Heart left ventricle (tissue), 16 donors: ENCODE data around the gene SLC9B2. TPM values are rescaled to one million over a fixed set of nuclear protein-coding genes. Genes with fewer than 3 reads are reported as not detected.

Experiments used
- ATAC-seq, 4 donors: fragments of 200-7000 bp; cut with Tn5 transposase; one replicate each; pipeline ENCODE4 v1.9.1; 2020 to 2022; ENCODE audit warnings: moderate library complexity in 4 of 4, mild to moderate bottlenecking in 3 of 4, moderate number of reproducible peaks in 1 of 4
- DNase-seq, 5 donors: peaks; one replicate each; pipeline ENCODE4 v3.0.0-alpha.2; 2020
- H3K27ac ChIP-seq, 12 donors: fragments of 200-600 bp; sonication (generic) in 4 of 12; one replicate each; pipeline versions ENCODE4 v1.5.0 to v1.8.0; 2016 to 2022; ENCODE audit warnings: mild to moderate bottlenecking in 2 of 12
- H3K27me3 ChIP-seq, 9 donors: fragments of 200-600 bp; sonication (generic) in 2 of 9; one replicate each; pipeline versions ENCODE4 v1.5.1 to v1.8.0; 2016 to 2022; ENCODE audit warnings: mild to moderate bottlenecking in 3 of 9
- H3K36me3 ChIP-seq, 9 donors: fragments of 200-600 bp; sonication (generic) in 2 of 9; one replicate each; pipeline versions ENCODE4 v1.5.0 to v1.8.0; 2018 to 2022; ENCODE audit warnings: mild to moderate bottlenecking in 2 of 9
- H3K4me1 ChIP-seq, 12 donors: fragments of 200-600 bp; sonication (generic) in 4 of 12; one replicate each; pipeline versions ENCODE4 v1.5.0 to v1.8.0; 2016 to 2022; ENCODE audit warnings: mild to moderate bottlenecking in 3 of 12
- H3K4me3 ChIP-seq, 12 donors: fragments of 200-600 bp; sonication (generic) in 4 of 12; one replicate each; pipeline versions ENCODE4 v1.5.0 to v1.8.0; 2017 to 2022; ENCODE audit warnings: mild to moderate bottlenecking in 9 of 12, moderate library complexity in 4 of 12
- H3K9me3 ChIP-seq, 12 donors: fragments of 200-600 bp; sonication (generic) in 4 of 12; one replicate each; pipeline versions ENCODE4 v1.5.0 to v1.8.0; 2016 to 2022; ENCODE audit warnings: mild to moderate bottlenecking in 1 of 12
- POLR2A ChIP-seq, 2 donors: fragments of 450-650 bp; IDR thresholded peaks; one replicate each; pipeline ENCODE4 v1.6.1; 2017; ENCODE audit warnings: antibody characterized with exemption in 2 of 2, mild to moderate bottlenecking in 2 of 2, moderate library complexity in 2 of 2
- WGBS, 4 donors: extraction: QIAGEN DNeasy Blood & Tissue Kit in 2 of 4; methylation state at CpG; one replicate each; pipeline versions ENCODE4 v1.1.5 to v1.1.7; 2013 to 2018; 5-methylcytosine and 5-hydroxymethylcytosine counted together
- intact Hi-C, 10 donors: fragments of 100-400 bp; cut with DNase I; formaldehyde crosslinking; loops; one replicate each; pipeline versions ENCODE4 v1.11.1 to v1.14.2; 2022
- polyA plus RNA-seq, 2 donors: library from polyadenylated mRNA; stranded (reverse); fragments of 200-250 nt; gene quantifications; one replicate each; pipeline ENCODE4 v1.2.3, GENCODE V29; 2013
- total RNA-seq, 9 donors: library from RNA; depleted of rRNA in 2 of 9; stranded (reverse); fragments of >200 nt in 2 of 9; fragmentation: NEBNext Ultra II Directional in 3 of 9; extraction: Animal tissue kit (Norgen Biotek cat#: 25700) in 3 of 9; gene quantifications; one replicate each; pipeline versions ENCODE4 v1.1.0 to v1.2.4, GENCODE V29; 2016 to 2023
- TF ChIP-seq, protein P1 (sequence below), 12 donors: fragments of 200-600 bp; sonication (generic) in 4 of 12; IDR thresholded peaks; one replicate each; pipeline versions ENCODE4 v1.5.0 to v1.8.0; 2018 to 2022; ENCODE audit warnings: antibody characterized with exemption in 12 of 12, mild to moderate bottlenecking in 5 of 12
- donor health status: ischemic (EF 13 %, LVEDD 7.1; RV severe dilation, severe dysfunction).
- donor health status: healthy with polysubstance abuse.
- donor health status: DM: no; HTN: yes; CAD: no.
- donor health status: DM: no; HTN: no; CAD: no.
- donor health status: ischemic (EF 25% LVEDD 6.9; RV normal size, moderate dysfunction).
- donor health status: ischemic (EF 25% LVEDD 5.7; RV mildly dilated, moderate dysfunction).
- donor health status: healthy.
- donor health status: DM: yes; HTN: yes; CAD: no.
- donor health status: ischemic (EF 35%, LVEDD 5.7; RV mildly dilated, moderate dysfunction).
- donor health status: nonischemic (EF 11% LVEDD 7.7; RV severe dilation, severe dysfunction).
- donor health status: DM: yes; HTN: yes; CAD: no.
- donor health status: PGD.
- donor health status: ischemic (EF 29% LVEDD 5.4; RV normal size, mild dysfunction).
- donor health status: nonischemic (EF 23%, LVEDD 6.1; RV moderate dilation, normal function).

Gene SLC9B2
- total and polyA plus RNA-seq, 11 donors = 1.4 to 7.1 (median 4.6) TPM

GRCh38 chr4:103044183-103044582, 32.4 kb downstream of the SLC9B2 start:
- no peaks in the 10 kb centered on the region for H3K4me1 ChIP-seq
- H3K27me3 ChIP-seq = no peaks in the 10 kb centered on the region
- H3K4me3 ChIP-seq = no peak overlapping the region
- intact Hi-C loops = loop anchor here in 3 of 10 donors (10.0 kb wide), 1 partner anchor 51 kb away; the partner anchor contains the start of gene BDH2 (in 3 of the 3)
- H3K36me3 ChIP-seq = peaks cover 0 to 34% (median 4%) of the 10 kb centered on the region in 9 donors
- WGBS, 4 donors = 87 to 94% (median 90%) methylated on average over 2 of the region's 2 CpGs
- ATAC-seq (no peak), DNase-seq (no peak)
- no peak overlapping the region for H3K27ac ChIP-seq
- no peaks in the 10 kb centered on the region for H3K9me3 ChIP-seq
- no peak for TF ChIP-seq POLR2A (IDR thresholded peaks at IDR 0.05)
- TF ChIP-seq, protein P1, sequence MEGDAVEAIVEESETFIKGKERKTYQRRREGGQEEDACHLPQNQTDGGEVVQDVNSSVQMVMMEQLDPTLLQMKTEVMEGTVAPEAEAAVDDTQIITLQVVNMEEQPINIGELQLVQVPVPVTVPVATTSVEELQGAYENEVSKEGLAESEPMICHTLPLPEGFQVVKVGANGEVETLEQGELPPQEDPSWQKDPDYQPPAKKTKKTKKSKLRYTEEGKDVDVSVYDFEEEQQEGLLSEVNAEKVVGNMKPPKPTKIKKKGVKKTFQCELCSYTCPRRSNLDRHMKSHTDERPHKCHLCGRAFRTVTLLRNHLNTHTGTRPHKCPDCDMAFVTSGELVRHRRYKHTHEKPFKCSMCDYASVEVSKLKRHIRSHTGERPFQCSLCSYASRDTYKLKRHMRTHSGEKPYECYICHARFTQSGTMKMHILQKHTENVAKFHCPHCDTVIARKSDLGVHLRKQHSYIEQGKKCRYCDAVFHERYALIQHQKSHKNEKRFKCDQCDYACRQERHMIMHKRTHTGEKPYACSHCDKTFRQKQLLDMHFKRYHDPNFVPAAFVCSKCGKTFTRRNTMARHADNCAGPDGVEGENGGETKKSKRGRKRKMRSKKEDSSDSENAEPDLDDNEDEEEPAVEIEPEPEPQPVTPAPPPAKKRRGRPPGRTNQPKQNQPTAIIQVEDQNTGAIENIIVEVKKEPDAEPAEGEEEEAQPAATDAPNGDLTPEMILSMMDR (IDR thresholded peaks at IDR 0.05) = no peak

GRCh38 chr4:103036169-103036568, 40.4 kb downstream of the SLC9B2 start:
- H3K4me3 ChIP-seq = no peak overlapping the region
- TF ChIP-seq POLR2A (IDR thresholded peaks at IDR 0.05) = no peak
- TF ChIP-seq, protein P1 (IDR thresholded peaks at IDR 0.05) = no peak
- 56 to 73% (median 57%) methylated on average over 2 of the region's 2 CpGs for WGBS, 4 donors
- H3K9me3 ChIP-seq = peaks cover 0 to 16% (median 0%) of the 10 kb centered on the region in 12 donors
- ATAC-seq (peak; percentile 42 to 75 (median 67)), DNase-seq (no peak)
- no peaks in the 10 kb centered on the region for H3K27me3 ChIP-seq
- H3K36me3 ChIP-seq = peaks cover 0 to 4% (median 0%) of the 10 kb centered on the region in 9 donors
- intact Hi-C loops = no loop called here
- H3K27ac ChIP-seq = no peak overlapping the region
- no peaks in the 10 kb centered on the region for H3K4me1 ChIP-seq

DNA sequence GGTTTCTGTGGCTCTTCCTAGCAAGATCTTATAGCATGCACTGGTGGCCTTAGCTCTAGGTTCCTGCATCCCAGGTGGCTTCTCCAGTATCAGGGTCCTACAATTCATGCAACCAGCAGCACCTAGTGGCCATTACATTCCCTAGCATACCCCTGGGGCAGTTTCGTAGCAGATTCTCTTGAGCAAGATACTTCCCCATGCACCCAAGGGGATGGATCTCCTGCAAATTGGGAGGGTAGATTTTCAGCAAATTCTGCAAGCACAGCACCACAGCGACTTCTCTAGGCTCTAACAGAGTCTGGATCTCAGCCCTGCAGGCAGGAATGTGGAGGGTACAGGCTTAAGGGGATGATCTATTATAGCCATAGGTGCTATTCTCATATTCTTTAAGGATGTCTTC, 44.0 kb downstream of the SLC9B2 start:
- ATAC-seq (no peak), DNase-seq (no peak)
- Histone ChIP-seq H3K4me1 (no peaks in the 10 kb centered on the region), H3K9me3 (peaks cover 0 to 16% (median 0%) of the 10 kb centered on the region in 12 donors), H3K27ac (no peak overlapping the region), H3K36me3 (peaks cover 0 to 17% (median 0%) of the 10 kb centered on the region in 9 donors), H3K4me3 (no peak overlapping the region), H3K27me3 (no peaks in the 10 kb centered on the region)
- 52 to 80% (median 65%) methylated on average over 2 of the region's 2 CpGs for WGBS, 4 donors
- intact Hi-C loops = no loop called here
- TF ChIP-seq, protein P1 (IDR thresholded peaks at IDR 0.05) = peak in 6 of 12 donors; percentile 9 to 20 (median 14)
- TF ChIP-seq POLR2A (IDR thresholded peaks at IDR 0.05) = no peak

- TF ChIP-seq POLR2A (IDR thresholded peaks at IDR 0.05) = no peak
- TF ChIP-seq, protein P1 (IDR thresholded peaks at IDR 0.05) = no peak
- Histone ChIP-seq H3K4me3 (no peak overlapping the region), H3K27ac (no peak overlapping the region), H3K36me3 (peaks cover 0 to 28% (median 0%) of the 10 kb centered on the region in 9 donors), H3K4me1 (no peaks in the 10 kb centered on the region), H3K9me3 (peaks cover 0 to 14% (median 0%) of the 10 kb centered on the region in 12 donors), H3K27me3 (no peaks in the 10 kb centered on the region)
- DNase-seq (no peak), ATAC-seq (no peak)
- intact Hi-C loops = no loop called here
- 89 to 94% (median 93%) methylated on average over 3 of the region's 3 CpGs for WGBS, 4 donors
Measured at GRCh38 chr4:103030791-103031190, 45.8 kb downstream of the SLC9B2 start.
